Psoas muscle (tissue), 8 donors: ENCODE measurements around the gene GRK4. TPM values are rescaled to one million over a fixed set of nuclear protein-coding genes. Genes with fewer than 3 reads are reported as not detected.

ENCODE experiments used
- ATAC-seq, 4 donors: fragments of 200-7000 bp; cut with Tn5 transposase; one replicate each; pipeline ENCODE4 v1.9.1; 2020; ENCODE audit warnings: moderate library complexity in 3 of 4, mild to moderate bottlenecking in 2 of 4
- DNase-seq, 2 donors: peaks; one replicate each; pipeline ENCODE4 v3.0.0-alpha.2; 2020
- H3K27ac ChIP-seq: fragments of 200-600 bp; one replicate; pipeline ENCODE4 v1.8.0; 2022
- H3K27me3 ChIP-seq, 3 donors: fragments of 200-600 bp in 1 of 3; one replicate each; pipeline versions ENCODE4 v1.6.1 to v1.8.0; 2013 to 2022; ENCODE audit warnings: low read length in 2 of 3, mild to moderate bottlenecking in 2 of 3, moderate library complexity in 1 of 3; ENCODE audit not compliant: insufficient read depth in 3 of 3
- H3K36me3 ChIP-seq, 2 donors: fragments of 200-600 bp in 1 of 2; one replicate each; pipeline versions ENCODE4 v1.6.1 to v1.8.0; 2013 to 2022; ENCODE audit warnings: low read depth in 1 of 2, mild to moderate bottlenecking in 1 of 2, moderate library complexity in 1 of 2; ENCODE audit not compliant: insufficient read depth in 1 of 2
- H3K4me1 ChIP-seq: fragments of 200-600 bp; one replicate; pipeline ENCODE4 v1.8.0; 2022
- H3K4me3 ChIP-seq: fragments of 200-600 bp; one replicate; pipeline ENCODE4 v1.8.0; 2022; ENCODE audit warnings: mild to moderate bottlenecking
- H3K9me3 ChIP-seq: fragments of 200-600 bp; one replicate; pipeline ENCODE4 v1.8.0; 2022
- CTCF ChIP-seq: fragments of 200-600 bp; IDR thresholded peaks from one replicate; pipeline ENCODE4 v1.8.0; 2022; ENCODE audit warnings: antibody characterized with exemption
- WGBS, 3 donors: extraction: QIAGEN DNeasy Blood & Tissue Kit; methylation state at CpG; one replicate each; pipeline versions ENCODE4 v1.1.6 to v1.1.7; 2013; 5-methylcytosine and 5-hydroxymethylcytosine counted together
- intact Hi-C, 2 donors: fragments of 100-400 bp; cut with DNase I; formaldehyde crosslinking; loops; one replicate each; pipeline versions ENCODE4 v1.11.0 to v1.14.2; 2022
- polyA plus RNA-seq, 3 donors: library from polyadenylated mRNA; stranded (reverse); fragments of 200-250 nt; gene quantifications; one replicate each; pipeline ENCODE4 v1.2.3, GENCODE V29; 2013
- total RNA-seq, 4 donors: library from RNA; stranded (reverse); fragmentation: NEBNext Ultra II Directional in 2 of 4; extraction: Animal tissue kit (Norgen Biotek cat#: 25700) in 2 of 4; gene quantifications; one replicate each; pipeline versions ENCODE4 v1.2.1 to v1.2.4, GENCODE V29; 2021 to 2023
- donor health status: healthy with polysubstance abuse.
- donor health status: DM: no; HTN: no; CAD: no; lungs with moderate emphysema.
- donor health status: Bipolar disorder and iron deficiency.
- donor health status: healthy.
- donor health status: DM: yes; HTN: yes; CAD: no.
- donor health status: DM: no; HTN: no; CAD: no.
- donor health status: DM: no; HTN: no; CAD: no.
- donor health status: DM: yes; HTN: yes; CAD: no.

Gene GRK4
- total and polyA plus RNA-seq, 7 donors = 5.8 to 9.2 (median 6.6) TPM

GRCh38 chr4:3021127-3021526 lies 57.8 kb downstream of the GRK4 start:
- TF ChIP-seq CTCF = no peak
- Histone ChIP-seq H3K27me3 (no peaks in the 10 kb centered on the region), H3K9me3 (no peaks in the 10 kb centered on the region), H3K4me3 (no peak overlapping the region), H3K4me1 (no peaks in the 10 kb centered on the region), H3K36me3 (no peaks in the 10 kb centered on the region), H3K27ac (no peak overlapping the region)
- intact Hi-C loops = no loop called here
- 69 to 71% (median 71%) methylated on average over 6 of the region's 6 CpGs for WGBS, 3 donors
- DNase-seq (no peak), ATAC-seq (no peak)

GRCh38 chr4:3021627-3022026 lies 58.3 kb downstream of the GRK4 start:
- H3K27ac ChIP-seq = no peak overlapping the region

GRCh38 chr4:3022112-3022511 lies 58.7 kb downstream of the GRK4 start:
- no peak overlapping the region for H3K27ac ChIP-seq
- no peak overlapping the region for H3K4me3 ChIP-seq
- WGBS, 3 donors = 85 to 94% (median 93%) methylated on average over 8 of the region's 8 CpGs
- TF ChIP-seq CTCF = no peak
- no peak for ATAC-seq
- no peaks in the 10 kb centered on the region for H3K27me3 ChIP-seq
- DNase-seq = no peak
- no peaks in the 10 kb centered on the region for H3K9me3 ChIP-seq
- no peaks in the 10 kb centered on the region for H3K36me3 ChIP-seq
- H3K4me1 ChIP-seq = no peaks in the 10 kb centered on the region
- intact Hi-C loops = no loop called here

More at GRCh38 chr4:3021627-3022026, 58.3 kb downstream of the GRK4 start:
- Histone ChIP-seq H3K4me3 (no peak overlapping the region), H3K4me1 (no peaks in the 10 kb centered on the region), H3K27me3 (no peaks in the 10 kb centered on the region), H3K36me3 (no peaks in the 10 kb centered on the region), H3K9me3 (no peaks in the 10 kb centered on the region)
- no peak for DNase-seq
- ATAC-seq = no peak
- 93 to 95% (median 95%) methylated on average over 8 of the region's 8 CpGs for WGBS, 3 donors
- TF ChIP-seq CTCF = no peak
- intact Hi-C loops = no loop called here

GRCh38 chr4:3022651-3023050 lies 59.3 kb downstream of the GRK4 start:
- no peak for ATAC-seq
- intact Hi-C loops = no loop called here
- DNase-seq = no peak

More at GRCh38 chr4:3022651-3023050, 59.3 kb downstream of the GRK4 start:
- WGBS, 3 donors = 81 to 90% (median 85%) methylated on average over 3 of the region's 3 CpGs
- H3K9me3 ChIP-seq = no peaks in the 10 kb centered on the region
- H3K36me3 ChIP-seq = no peaks in the 10 kb centered on the region
- H3K4me1 ChIP-seq = no peaks in the 10 kb centered on the region
- TF ChIP-seq CTCF = no peak
- H3K4me3 ChIP-seq = no peak overlapping the region
- no peaks in the 10 kb centered on the region for H3K27me3 ChIP-seq
- H3K27ac ChIP-seq = no peak overlapping the region
